Right atrium auricular region (tissue), 2 donors: ENCODE measurements around the gene DENND1A. TPM values are rescaled to one million over a fixed set of nuclear protein-coding genes. Genes with fewer than 3 reads are reported as not detected.
"Not testable (repeated sequence)": the region's sequence is repeated elsewhere in the genome, so short reads cannot be mapped to it uniquely, and the experiment has no call there.

ENCODE experiments used
- DNase-seq: peaks from one replicate; pipeline ENCODE4 v3.0.0-alpha.2; 2019; ENCODE audit warnings: low spot score
- H3K27ac ChIP-seq, 2 donors: fragments of 200-600 bp; sonication (generic); 1 replicate in 1 of 2; 2 replicates in 1 of 2; pipeline ENCODE4 v1.5.1; 2016 to 2019
- H3K27me3 ChIP-seq, 2 donors: fragments of 200-600 bp; sonication (generic); one replicate each; pipeline versions ENCODE4 v1.5.1 to v1.6.0; 2017 to 2019
- H3K36me3 ChIP-seq: fragments of 200-600 bp; sonication (generic); one replicate; pipeline ENCODE4 v1.5.1; 2016
- H3K4me1 ChIP-seq, 2 donors: fragments of 200-600 bp; sonication (generic); one replicate each; pipeline versions ENCODE4 v1.5.1 to v1.6.0; 2017 to 2019
- H3K4me3 ChIP-seq, 2 donors: fragments of 200-600 bp; sonication (generic); 1 replicate in 1 of 2; 2 replicates in 1 of 2; pipeline ENCODE4 v1.5.1; 2017 to 2019; ENCODE audit warnings: mild to moderate bottlenecking in 1 of 2, moderate library complexity in 1 of 2
- H3K9me3 ChIP-seq, 2 donors: fragments of 200-600 bp; sonication (generic); one replicate each; pipeline ENCODE4 v1.5.1; 2019
- total RNA-seq, 2 donors: library from RNA; depleted of rRNA; stranded (reverse); fragments of >200 nt; gene quantifications; one replicate each; pipeline ENCODE4 v1.1.0, GENCODE V29; 2016
- TF ChIP-seq, protein P1 (sequence below), 2 donors: fragments of 200-600 bp; sonication (generic); IDR thresholded peaks; one replicate each; pipeline ENCODE4 v1.5.1; 2019; ENCODE audit warnings: antibody characterized with exemption in 2 of 2

DENND1A gene
- total RNA-seq, 2 donors from 2014 or later: 14.9 to 23.6 TPM

DNA sequence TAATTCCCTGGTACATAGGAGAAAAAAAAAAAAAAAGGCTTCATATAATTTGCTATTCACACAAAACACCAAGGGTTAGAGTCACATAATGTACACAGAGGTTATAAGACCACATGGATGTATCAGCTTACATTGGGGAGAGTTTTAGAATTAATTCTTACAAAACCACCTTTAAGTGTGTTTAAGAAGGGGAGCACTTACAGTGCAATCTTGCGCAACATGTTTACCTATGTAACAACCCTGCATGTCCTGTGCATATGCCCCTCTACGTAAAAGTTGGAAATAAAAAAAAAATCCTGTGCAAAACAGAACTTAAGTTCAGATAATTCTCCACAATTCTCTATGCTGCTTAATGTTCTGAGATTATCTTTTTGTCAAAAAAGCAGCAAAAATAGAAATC lies 190.0 kb downstream of the DENND1A start:
- Histone ChIP-seq H3K4me3 (no peak overlapping the region), H3K27me3 (no peaks in the 10 kb centered on the region), H3K27ac (no peak overlapping the region), H3K9me3 (no peaks in the 10 kb centered on the region), H3K4me1 (peaks cover 0 to 22% of the 10 kb centered on the region in 2 donors), H3K36me3 (no peaks in the 10 kb centered on the region)
- DNase-seq: no peak
- TF ChIP-seq, protein P1, sequence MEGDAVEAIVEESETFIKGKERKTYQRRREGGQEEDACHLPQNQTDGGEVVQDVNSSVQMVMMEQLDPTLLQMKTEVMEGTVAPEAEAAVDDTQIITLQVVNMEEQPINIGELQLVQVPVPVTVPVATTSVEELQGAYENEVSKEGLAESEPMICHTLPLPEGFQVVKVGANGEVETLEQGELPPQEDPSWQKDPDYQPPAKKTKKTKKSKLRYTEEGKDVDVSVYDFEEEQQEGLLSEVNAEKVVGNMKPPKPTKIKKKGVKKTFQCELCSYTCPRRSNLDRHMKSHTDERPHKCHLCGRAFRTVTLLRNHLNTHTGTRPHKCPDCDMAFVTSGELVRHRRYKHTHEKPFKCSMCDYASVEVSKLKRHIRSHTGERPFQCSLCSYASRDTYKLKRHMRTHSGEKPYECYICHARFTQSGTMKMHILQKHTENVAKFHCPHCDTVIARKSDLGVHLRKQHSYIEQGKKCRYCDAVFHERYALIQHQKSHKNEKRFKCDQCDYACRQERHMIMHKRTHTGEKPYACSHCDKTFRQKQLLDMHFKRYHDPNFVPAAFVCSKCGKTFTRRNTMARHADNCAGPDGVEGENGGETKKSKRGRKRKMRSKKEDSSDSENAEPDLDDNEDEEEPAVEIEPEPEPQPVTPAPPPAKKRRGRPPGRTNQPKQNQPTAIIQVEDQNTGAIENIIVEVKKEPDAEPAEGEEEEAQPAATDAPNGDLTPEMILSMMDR (IDR thresholded peaks at IDR 0.05): no peak

DNA sequence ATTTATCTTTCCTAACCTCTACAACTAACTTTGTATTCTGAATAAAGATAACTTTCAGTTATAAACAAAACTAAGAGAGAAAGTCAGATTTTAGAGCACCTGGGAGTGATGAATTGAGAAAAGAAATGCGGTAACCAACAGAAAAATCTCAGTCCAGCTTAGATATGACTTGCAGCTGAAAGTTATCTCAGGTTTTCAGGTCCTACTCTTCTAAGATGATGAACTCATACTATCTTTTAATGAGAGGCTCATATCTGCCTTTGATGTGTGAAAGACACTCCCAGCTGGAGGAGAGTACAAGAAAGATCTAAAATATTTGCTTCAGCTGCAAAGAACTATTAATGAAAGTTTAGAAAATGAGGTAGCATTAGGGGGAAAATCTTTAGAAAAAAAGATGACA lies 190.5 kb downstream of the DENND1A start:
- Histone ChIP-seq H3K36me3 (no peaks in the 10 kb centered on the region), H3K27me3 (no peaks in the 10 kb centered on the region), H3K27ac (no peak overlapping the region), H3K4me3 (no peak overlapping the region), H3K9me3 (no peaks in the 10 kb centered on the region), H3K4me1 (peaks cover 0 to 22% of the 10 kb centered on the region in 2 donors)
- TF ChIP-seq, protein P1 (IDR thresholded peaks at IDR 0.05): no peak
- no peak for DNase-seq

DNA sequence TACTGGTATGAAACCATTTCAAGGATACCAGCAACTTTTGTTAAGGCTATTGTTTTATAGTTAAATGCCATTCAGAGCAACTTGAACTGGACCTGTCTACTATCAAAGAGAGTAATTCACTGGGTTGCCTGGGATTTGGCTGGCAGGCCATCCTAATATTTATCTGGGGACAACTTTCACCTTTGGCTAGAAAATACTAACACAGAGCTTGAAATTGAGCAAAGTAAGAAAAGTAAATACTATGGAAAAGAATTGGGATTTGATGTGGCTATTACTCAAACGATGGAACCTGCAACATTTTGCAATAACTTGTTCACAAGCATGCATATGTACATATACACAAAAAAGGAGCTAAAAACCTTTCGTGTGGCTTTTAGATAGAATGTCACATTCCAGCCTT lies 191.3 kb downstream of the DENND1A start:
- Histone ChIP-seq H3K27ac (no peak overlapping the region), H3K9me3 (no peaks in the 10 kb centered on the region), H3K36me3 (no peaks in the 10 kb centered on the region), H3K4me3 (no peak overlapping the region), H3K27me3 (no peaks in the 10 kb centered on the region), H3K4me1 (peaks cover 0 to 22% of the 10 kb centered on the region in 2 donors)
- TF ChIP-seq, protein P1 (IDR thresholded peaks at IDR 0.05): no peak
- DNase-seq: no peak

DNA sequence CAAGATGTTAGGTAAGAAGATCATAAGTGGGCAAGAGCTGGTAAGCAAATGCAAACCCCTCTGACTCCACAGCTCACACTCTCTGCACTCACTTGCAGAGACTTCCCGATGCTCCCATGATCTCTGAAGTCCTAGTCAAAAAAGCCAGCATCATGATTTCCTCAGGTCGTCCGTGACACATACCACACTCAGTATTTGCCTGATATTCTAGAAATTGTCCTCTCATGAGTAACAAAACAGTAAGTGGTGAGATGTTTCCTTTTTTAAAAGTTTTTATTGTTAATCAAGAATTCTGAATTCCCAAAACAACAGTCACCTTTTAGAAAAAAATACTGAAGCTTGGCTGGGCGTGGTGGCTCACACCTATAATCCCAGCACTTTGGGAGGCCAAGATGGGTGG lies 194.6 kb downstream of the DENND1A start:
- Histone ChIP-seq H3K36me3 (no peaks in the 10 kb centered on the region), H3K9me3 (no peaks in the 10 kb centered on the region), H3K4me3 (no peak overlapping the region), H3K4me1 (no peaks in the 10 kb centered on the region), H3K27me3 (no peaks in the 10 kb centered on the region), H3K27ac (no peak overlapping the region)
- no peak for DNase-seq
- TF ChIP-seq, protein P1 (IDR thresholded peaks at IDR 0.05): no peak

DNA sequence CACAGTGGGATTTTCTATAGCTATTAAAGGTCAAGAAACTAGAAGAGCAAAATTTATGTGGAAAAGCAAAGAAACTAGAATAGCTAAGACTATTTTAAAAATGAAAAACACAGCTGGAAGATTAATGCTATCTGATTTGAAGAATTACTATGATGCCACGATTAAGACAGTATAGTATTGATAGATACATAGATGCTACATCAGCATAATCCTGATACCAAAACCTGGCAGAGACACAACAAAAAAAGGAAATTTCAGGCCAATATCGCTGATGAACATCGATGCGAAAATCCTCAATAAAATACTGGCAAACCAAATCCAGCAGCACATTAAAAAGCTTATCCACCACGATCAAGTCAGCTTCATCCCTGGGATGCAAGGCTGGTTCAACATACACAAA lies 201.4 kb downstream of the DENND1A start:
- not testable (repeated sequence) for H3K4me1 ChIP-seq, H3K27me3 ChIP-seq, H3K9me3 ChIP-seq, H3K27ac ChIP-seq, H3K4me3 ChIP-seq, H3K36me3 ChIP-seq, DNase-seq

DNA sequence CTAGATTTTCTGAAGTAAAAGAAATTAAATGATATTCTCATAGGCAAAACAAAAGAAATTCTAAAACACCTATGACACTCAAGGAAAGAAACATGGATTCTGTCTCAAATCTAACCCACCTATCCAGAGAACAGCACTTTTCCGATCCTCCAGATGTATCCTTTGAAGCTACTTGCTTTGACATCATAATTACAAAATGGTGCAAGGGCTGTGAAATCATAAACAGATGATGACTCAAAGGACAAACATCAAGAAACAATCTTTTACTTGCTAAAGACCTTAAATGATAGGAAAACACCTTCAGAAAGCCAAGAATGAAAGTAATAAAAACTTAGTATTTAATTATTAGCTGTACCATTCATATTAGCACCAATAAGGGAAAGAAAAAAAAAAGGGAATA lies 202.6 kb downstream of the DENND1A start:
- TF ChIP-seq, protein P1 (IDR thresholded peaks at IDR 0.05): no peak
- Histone ChIP-seq H3K36me3 (no peaks in the 10 kb centered on the region), H3K4me3 (no peak overlapping the region), H3K27ac (no peak overlapping the region), H3K4me1 (no peaks in the 10 kb centered on the region), H3K27me3 (no peaks in the 10 kb centered on the region), H3K9me3 (no peaks in the 10 kb centered on the region)
- no peak for DNase-seq
